ENCODE measurements around the gene ATP5ME.

The ATP5ME gene

DNA sequence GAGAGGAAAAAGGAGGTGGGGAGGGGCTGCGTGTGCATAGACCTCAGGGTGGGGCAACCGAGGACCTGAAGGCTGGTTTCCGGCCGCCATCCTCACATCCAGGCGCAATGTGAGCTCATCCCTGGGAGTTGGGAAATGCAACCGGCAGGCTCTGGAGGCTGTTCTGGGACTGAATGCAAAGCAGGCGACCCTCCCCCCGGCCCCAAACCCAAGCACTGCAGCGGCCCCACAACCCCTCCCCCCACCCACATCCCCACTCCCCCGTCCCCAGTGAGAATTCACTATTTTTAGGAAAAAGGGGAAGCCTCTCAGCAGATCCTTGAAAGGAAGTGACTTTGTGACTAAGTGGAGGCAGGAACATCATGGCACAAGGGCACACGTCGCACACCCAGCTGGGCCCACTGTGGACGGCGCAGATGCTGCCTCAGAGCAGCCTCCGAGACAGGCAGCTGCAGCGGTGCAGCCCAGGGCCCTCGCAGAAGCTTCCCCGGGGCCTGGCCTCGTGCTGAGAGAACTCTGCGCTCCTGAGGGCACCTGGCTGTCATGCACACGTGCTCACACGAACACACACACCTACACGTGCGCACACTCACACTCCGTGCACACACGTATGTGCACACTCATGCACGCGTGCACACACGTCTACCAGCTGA, 50.0 kb downstream of the ATP5ME start:
- DNase-seq (ENCODE audit: insufficient read length, low spot score) (no peak), FAIRE-seq (no peak)

GRCh38 chr4:622996-623913, 50.8 kb downstream of the ATP5ME start:
- DNase-seq (ENCODE audit: insufficient read length, low spot score): no peak
- no peak for FAIRE-seq

Data from GM19239 (cell line).